ENCODE results near the gene ZSWIM7.

GRCh38 chr17:15999974-16000827 lies 697 bp upstream of the ZSWIM7 start:
- no peak for TF ChIP-seq CTCF (conservative IDR thresholded peaks at IDR 0.05; ENCODE audit: low read depth in 2 of 2)
- TF ChIP-seq EZH2 (IDR thresholded peaks at IDR 0.05; ENCODE audit: low read depth, unreplicated experiment): no peak
- no peak for TF ChIP-seq STAT1 (IDR thresholded peaks at IDR 0.05; ENCODE audit: unreplicated experiment)
- TF ChIP-seq POLR2AphosphoS5 (IDR thresholded peaks at IDR 0.05; ENCODE audit: low read depth): no peak
- no peak for TF ChIP-seq ZNF114 (CRISPR knock-in tag; IDR thresholded peaks at IDR 0.05)
- no peak for TF ChIP-seq CREB1 (CRISPR knock-in tag; IDR thresholded peaks at IDR 0.05; ENCODE audit: low read depth)
- no peak for TF ChIP-seq REST (IDR thresholded peaks at IDR 0.05; ENCODE audit: unreplicated experiment)
- no peak for TF ChIP-seq EZH2phosphoT487 (IDR thresholded peaks at IDR 0.05; ENCODE audit: unreplicated experiment)
- TF ChIP-seq ZNF331 (CRISPR knock-in tag; IDR thresholded peaks at IDR 0.05; ENCODE audit: low read depth): no peak
- no peak for TF ChIP-seq NANOG (IDR thresholded peaks at IDR 0.05; ENCODE audit: borderline replicate concordance)
